ENCODE measurements around the gene CIAPIN1.
"Not testable (repeated sequence)": the region's sequence is repeated elsewhere in the genome, so short reads cannot be mapped to it uniquely, and the experiment has no call there.

The CIAPIN1 gene

GRCh38 chr16:57406881-57407280 is 40.3 kb downstream of the CIAPIN1 start:
- DNase-seq (ENCODE audit: low read depth, low spot score) = no peak

GRCh38 chr16:57405097-57405496 is 42.1 kb downstream of the CIAPIN1 start:
- DNase-seq (ENCODE audit: low read depth, low spot score) = no peak

DNA sequence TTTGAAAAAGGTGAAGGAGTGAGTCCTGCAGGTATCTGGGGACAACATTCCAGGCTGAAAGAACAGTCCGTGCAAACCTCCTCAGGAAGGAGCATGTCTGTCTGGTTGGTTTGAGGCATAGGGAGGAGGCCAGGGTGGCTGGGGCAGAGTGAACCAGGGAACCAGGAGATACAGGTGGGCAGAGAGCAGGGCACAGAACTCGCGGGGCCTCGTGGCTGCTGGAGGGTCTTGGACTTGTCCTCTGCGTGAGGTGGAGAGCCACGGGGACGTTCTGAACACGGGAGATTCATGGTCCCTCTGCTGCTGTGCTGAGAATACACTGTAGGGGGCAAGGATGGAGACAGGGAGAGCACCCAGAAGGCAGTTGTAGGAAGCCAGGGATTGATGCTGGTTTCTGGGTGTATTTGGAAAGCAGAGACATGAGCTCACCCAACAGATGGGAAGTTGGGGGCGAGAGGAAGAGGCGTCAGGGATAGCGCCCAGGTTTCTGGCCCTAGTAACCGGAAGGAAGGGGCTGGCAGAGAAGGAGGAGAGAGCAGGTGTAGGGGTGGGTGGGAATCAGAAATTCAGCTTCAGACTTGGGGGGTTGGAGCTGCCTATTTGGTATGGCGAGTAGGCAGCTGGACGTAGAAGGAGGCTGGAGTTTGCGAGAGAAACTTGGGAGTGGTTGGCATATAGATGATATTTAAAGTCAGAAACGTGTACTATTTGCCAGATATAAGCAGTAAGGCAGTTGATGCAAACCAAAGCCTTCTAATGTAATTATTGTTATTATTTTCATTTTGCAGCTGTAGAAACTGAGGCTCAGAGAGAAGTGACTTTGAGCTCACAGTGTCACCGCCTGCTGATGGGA is 43.0 kb downstream of the CIAPIN1 start, which contains the start of gene CCL17:
Gene CCL17, plus strand, starts transcription at position 803 of the 853 bp plus-strand sequence. CDS start 9,166 bp downstream, outside the sequence.
- DNase-seq (ENCODE audit: low read depth, low spot score) = no peak

DNA sequence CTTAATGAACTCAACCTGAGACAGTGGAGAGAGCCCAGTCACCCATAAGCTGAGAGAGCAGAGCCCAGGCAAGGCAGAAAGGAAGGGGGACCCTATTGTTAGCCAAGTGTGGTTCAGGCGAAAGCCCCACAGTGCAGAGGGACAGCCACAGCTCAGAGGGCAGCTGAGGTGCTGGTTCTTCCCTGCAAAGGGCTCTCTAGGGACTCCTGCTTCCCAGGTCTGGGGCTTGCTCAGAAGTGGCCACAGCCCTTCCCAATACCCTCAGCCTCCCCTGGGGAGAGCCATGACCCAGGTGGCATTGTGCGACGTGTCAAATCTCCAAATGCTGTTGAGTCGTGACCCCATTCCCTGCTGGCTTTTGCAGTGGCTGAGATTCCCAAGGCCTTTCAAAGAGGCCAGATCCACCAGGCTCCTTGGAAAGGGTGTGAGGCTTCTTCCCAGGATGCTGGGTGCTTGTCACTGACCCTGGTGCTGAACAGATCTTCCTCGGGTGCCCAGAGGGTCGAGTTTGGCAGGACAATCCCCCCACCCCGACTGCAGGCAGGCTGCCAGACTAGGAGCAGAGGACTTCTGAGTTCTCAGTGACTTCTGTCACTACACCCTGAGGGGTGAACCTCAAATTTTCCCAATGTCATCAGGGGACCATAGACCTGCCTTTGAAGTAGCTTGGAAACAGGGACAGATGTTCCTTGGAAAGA is 45.1 kb downstream of the CIAPIN1 start:
- DNase-seq (ENCODE audit: low read depth, low spot score) = no peak

DNA sequence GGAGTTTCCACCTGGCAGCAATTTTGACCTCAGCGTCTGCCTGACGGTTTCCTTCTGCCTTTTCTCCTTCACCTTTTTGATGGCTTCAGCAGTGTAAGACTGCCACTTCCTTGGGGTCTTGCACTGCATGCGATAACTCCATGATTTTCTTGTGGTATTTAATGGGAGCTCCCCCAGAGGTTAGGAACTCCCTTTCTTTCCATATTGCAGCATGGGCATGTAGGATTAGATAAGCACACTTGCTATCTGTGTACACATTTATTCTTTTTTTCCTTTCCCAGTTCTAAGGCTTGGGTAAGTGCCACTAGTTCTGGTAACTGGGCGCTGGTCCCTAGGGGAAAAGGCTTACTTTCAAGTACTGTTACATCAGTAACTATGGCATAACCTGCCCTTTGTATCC is 49.7 kb downstream of the CIAPIN1 start:
- DNase-seq (ENCODE audit: low read depth, low spot score) = not testable (repeated sequence)

GRCh38 chr16:57396786-57397185 is 50.4 kb downstream of the CIAPIN1 start:
- no peak for DNase-seq (ENCODE audit: low read depth, low spot score)

DNA sequence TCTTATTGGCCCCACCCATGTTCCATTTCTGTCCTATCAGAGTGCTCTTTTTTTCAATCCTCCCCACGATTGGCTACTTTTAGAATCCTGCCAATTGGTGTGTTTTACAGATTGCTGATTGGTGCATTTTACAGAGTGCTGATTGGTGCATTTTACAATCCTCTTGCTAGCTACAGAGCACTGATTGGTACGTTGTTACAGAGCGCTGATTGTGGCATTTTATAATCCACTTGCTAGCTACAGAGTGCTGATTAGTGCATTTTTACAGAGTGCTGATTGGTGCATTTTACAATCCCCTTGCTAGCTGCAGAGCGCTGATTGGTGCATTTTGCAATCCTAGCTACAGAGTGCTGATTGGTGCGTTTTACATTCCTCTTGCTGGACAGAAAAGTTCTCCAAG is 52.2 kb downstream of the CIAPIN1 start:
- no peak for DNase-seq (ENCODE audit: low read depth, low spot score)

GRCh38 chr16:57394444-57394843 is 52.7 kb downstream of the CIAPIN1 start:
- DNase-seq (ENCODE audit: low read depth, low spot score) = no peak

- no peak for DNase-seq (ENCODE audit: low read depth, low spot score)
Observed at GRCh38 chr16:57392694-57393093, 54.5 kb downstream of the CIAPIN1 start.

- DNase-seq (ENCODE audit: low read depth, low spot score) = no peak
Observed at GRCh38 chr16:57391708-57392107, 55.5 kb downstream of the CIAPIN1 start.

GRCh38 chr16:57391300-57391699 is 55.9 kb downstream of the CIAPIN1 start:
- no peak for DNase-seq (ENCODE audit: low read depth, low spot score)

GRCh38 chr16:57390636-57391295 is 56.4 kb downstream of the CIAPIN1 start:
- DNase-seq (ENCODE audit: low read depth, low spot score) = no peak

DNA sequence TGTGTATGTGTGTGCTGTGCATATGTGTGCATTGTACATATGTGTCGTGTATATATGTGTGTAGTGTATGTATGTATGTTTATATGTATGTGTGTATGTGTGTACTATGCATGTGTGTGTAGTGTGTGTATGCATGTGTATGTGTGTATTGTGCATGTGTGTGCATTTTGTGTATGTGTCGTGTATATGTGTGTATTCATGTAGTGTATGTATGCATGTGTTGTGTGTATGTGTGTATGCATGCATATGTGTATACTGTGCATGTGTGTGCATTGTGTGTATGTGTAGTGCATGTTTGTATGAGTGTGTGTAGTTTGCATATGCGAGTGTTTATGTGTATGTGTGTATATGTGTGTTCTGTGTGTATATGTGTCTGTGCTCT is 58.1 kb downstream of the CIAPIN1 start:
- no peak for DNase-seq (ENCODE audit: low read depth, low spot score)

DNA sequence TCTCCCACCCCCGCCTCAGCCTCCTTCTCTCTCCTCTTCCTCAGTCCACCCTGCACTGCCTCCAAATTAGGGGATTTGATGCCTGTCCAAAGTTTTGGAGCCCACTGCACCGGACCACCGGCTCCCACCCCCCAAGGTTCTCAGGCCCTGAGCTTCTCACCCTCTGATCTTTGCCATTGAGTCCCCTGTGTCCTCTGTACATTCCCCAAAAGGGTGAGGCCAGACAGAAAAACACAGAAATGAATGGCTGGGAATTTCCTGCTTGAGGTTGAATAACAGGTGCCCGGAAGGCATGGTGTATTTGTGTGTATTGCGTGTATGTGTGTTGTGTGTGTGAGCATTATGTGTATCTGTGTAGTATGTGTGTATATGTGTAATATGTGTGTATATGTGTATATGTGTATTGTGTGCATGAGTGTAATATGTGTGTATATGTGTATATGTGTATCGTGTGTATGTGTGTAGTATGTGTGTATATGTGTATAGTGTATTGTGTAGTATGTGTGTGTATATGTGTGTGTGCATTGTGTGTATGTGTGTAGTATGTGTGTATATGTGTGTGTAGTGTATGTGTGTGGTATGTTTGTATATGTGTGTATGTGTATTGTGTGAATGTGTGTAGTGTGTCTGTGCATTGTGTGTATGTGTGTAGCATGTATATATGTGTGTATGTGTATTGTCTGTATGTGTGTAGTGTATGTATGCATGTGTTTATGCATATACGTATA is 58.7 kb downstream of the CIAPIN1 start:
- DNase-seq (ENCODE audit: low read depth, low spot score) = no peak

DNA sequence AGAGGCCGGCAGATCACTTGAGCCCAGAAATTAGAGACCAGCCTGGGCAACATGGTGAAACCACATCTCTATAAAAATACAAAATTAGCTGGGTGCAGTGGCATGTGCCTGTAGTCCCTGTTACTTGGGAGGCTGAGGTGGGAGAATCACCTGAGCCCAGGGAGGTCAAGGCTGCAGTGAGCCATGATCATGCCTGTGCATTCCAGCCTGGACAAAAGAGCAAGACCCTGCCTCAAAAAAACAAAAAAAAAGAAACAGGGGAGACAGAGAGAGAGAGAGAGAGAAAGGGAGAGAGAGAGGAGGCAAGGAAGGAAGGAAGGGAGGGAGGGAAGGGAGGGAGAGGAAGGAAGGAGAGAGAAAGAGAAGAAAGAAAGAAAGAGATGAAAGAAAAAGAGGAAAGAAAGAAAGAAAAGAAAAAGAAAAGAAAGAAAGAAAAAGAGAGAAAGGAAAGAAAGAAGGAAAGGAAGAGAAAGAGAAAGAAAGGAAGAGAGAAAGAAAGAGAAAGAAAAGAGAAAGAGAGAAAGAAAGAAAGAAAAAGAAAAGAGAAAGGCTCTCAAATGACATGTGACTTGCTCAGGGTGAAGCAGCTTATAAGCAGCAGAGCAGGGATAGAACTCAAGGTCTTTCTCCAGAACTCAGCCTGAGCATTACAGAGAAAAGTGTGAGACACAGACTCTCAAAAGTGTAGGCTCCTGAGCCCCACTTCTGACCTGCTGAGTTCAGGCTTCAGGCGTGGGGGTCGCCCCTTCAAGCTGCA is 59.4 kb downstream of the CIAPIN1 start:
- DNase-seq (ENCODE audit: low read depth, low spot score) = no peak

- no peak for DNase-seq (ENCODE audit: low read depth, low spot score)
Observed at GRCh38 chr16:57386381-57386951, 60.7 kb downstream of the CIAPIN1 start.

GRCh38 chr16:57385083-57385482 is 62.1 kb downstream of the CIAPIN1 start:
- DNase-seq (ENCODE audit: low read depth, low spot score) = no peak

GRCh38 chr16:57384248-57385070 is 62.7 kb downstream of the CIAPIN1 start:
- DNase-seq (ENCODE audit: low read depth, low spot score) = no peak

Data from ELF-1 (cell line).